ENCODE results near the gene ODF2. TPM values are rescaled to one million over a fixed set of nuclear protein-coding genes. Genes with fewer than 3 reads are reported as not detected.

The ODF2 gene
- total and polyA plus RNA-seq, 2 of the 8 experiments (the other 6 are each of a cell fraction or from before 2014, with no cell fraction given), result 5.6 to 17.9 TPM

- TF ChIP-seq E2F6 (IDR thresholded peaks at IDR 0.05) (no peak), CBX8 (IDR thresholded peaks at IDR 0.05; ENCODE audit: borderline replicate concordance, low read depth, low read length) (no peak), SUZ12 (IDR thresholded peaks at IDR 0.05; ENCODE audit: low read length) (peak; percentile 60; the same call in 1 of the 2 replicates)
Observed at GRCh38 chr9:128420060-128420650, 35.7 kb upstream of the ODF2 start (continued).

Measured in H1 (cell line).